NCI-H2107 (cell line): ENCODE results near the gene SLC4A9.
"Not testable (repeated sequence)": the region's sequence is repeated elsewhere in the genome, so short reads cannot be mapped to it uniquely, and the experiment has no call there.

ENCODE experiments used
- DNase-seq: peaks from one replicate; lab custom pipeline; 2025; lab: John Stamatoyannopoulos, UW

The SLC4A9 gene

DNA sequence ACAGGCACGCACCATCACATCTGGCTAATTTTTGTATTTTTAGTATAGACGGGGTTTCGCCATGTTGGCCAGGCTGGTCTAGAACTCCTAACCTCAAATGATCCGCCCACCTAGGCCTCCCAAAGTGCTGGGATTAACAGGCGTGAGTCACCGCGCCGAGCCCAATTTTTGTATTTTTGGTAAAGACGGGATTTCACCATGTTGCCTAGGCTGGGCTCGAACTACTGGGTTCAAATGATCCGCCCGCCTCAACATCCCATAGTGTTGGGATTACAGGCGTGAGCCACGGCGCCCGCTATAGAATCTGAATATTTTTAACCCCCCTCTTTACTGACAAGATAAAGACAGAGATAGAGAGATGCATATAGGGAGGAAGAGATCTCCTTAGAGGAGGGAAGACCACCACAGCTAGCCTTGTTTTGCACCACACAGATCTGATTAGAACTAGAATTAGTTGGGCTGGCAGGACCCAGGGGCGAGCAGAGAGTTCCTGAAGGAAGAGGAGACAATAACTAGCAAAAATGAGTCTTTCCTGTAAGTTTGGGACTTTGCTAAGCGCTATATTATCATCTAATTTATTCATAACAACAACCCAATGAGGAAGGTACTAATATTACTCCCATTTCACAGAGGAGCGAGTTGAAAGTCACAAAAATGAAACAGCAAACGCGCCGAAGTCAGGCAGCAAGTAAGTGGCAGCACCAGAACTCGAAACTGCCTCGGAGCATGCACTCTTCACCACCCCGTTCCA lies 40.2 kb downstream of the SLC4A9 start:
- DNase-seq: no peak

GRCh38 chr5:140400730-140401361 lies 40.9 kb downstream of the SLC4A9 start:
- peak; percentile 67 for DNase-seq

GRCh38 chr5:140401362-140402257 lies 41.6 kb downstream of the SLC4A9 start, which contains the start of gene ANKHD1:
Gene ANKHD1, plus strand, starts transcription at chr5:140401833. Its CDS starts 135 bp downstream, at chr5:140401968.
- DNase-seq: peak; percentile 89

DNA sequence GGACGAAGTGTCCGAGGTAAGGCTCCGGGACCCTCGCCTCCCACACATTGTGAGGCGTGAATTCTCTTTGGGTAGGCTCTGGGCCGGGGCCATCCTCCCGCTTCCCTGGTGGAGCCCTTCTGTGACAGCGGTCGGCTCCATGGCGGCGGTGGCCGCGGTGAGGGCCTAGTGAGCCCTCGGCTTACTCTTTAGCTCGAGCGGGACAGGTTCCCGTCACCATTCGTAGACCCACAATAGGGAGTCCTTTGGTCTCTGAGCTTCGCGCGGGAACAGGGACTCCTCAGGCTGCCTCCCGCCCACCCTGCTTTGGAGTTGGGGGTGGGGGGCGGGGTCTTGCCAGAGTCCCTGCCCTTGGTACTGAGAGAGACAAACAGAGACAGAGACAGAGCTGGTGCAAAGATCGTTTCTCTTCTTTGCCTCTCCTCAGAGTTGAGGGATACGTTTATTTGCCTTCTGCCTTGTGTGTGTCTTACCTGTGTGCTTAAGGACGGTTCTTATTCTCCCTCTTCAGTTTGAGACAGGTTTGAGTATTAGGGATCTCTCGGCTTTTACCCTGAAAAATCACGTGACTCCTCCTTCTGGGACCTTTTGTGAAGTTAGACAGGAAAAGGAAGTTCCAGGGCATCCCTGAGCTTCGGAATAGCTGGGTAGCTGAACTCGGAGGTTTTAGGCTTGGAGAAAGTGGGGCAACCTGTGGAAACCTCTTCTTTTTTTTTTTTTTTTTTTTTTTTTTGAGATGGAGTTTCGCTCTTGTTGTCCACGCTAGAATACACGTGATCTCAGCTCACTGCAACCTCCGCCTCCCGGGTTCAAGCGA lies 42.5 kb downstream of the SLC4A9 start:
- no peak for DNase-seq

DNA sequence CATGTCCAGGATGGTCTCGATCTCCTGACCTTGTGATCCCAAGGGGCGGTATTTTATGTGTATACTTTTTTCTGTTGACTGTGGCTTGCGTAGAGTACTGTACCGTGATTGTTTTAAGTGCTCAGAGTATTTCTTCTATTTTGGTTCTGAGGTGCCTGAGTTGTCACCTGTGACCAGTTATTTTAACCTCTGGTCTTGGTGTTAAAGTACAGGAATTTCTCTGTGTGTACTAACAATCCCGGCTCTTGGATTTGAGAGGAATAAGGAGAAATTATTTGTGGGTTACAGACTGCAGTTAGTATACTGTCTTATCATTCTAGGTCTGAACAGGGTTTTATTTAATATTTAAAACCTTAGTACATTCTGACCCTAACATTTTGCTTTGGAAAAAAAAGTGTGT lies 43.6 kb downstream of the SLC4A9 start:
- no peak for DNase-seq

- DNase-seq: no peak
These were observed 48.8 kb downstream of the SLC4A9 start for GRCh38 chr5:140408750-140409241.

- DNase-seq: no peak
These were observed 53.2 kb downstream of the SLC4A9 start for GRCh38 chr5:140413230-140413629.

DNA sequence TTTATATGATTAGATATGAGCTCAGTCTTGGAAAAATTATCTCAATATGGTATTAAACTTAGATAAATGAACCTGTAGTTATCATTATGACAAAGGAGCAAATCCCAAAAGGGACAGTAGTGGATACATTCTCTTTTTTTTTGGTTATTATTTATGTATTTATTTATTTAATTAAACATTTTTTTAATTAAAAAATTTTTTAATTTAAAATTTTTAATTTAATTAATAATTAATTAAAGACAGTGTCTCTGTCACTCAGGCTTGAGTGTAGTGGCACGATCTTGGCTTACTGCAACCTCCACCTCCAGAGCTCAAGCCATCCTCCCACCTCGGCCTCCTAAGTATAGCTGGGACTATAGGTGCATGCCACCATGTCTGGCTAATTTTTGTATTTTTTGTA lies 57.2 kb downstream of the SLC4A9 start:
- DNase-seq: no peak

GRCh38 chr5:140418862-140419520 lies 59.0 kb downstream of the SLC4A9 start:
- no peak for DNase-seq

DNA sequence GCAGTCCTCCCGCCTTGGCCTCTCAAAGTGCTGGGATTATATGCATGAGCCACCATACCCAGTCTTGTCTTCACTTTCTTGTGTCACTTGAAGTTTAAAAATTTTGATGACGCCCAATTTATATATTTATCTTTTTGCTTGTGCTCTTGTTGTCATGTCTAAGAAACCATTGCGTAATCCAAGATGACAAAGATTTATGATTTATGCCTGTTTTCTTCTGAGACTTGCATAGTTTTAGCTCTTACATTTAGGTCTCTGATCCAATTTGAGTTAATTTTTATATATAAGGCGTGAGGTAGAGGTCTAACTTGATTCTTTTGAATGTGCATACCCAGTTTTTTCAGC lies 60.2 kb downstream of the SLC4A9 start:
- no peak for DNase-seq

- no peak for DNase-seq
These were observed 60.8 kb downstream of the SLC4A9 start for GRCh38 chr5:140420665-140421361.

DNA sequence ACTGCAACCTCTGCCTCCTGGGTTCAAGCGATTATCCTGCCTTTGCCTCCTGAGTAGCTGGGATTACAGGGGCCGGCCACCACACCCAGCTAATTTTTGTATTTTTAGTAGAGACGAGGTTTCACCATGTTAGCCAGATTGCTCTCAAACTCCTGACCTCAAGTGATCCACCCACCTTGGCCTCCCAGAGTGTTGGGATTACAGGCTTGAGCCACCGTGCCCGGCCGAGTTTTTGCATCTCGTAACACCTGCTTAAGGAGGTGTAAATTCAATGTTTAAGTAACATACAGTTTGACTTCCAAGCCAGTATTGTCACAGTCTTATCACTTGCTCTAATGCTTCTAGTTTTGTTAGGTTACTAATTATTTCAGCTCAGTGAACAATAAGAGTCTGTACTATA lies 61.4 kb downstream of the SLC4A9 start:
- not testable (repeated sequence) for DNase-seq

GRCh38 chr5:140423609-140424008 lies 63.6 kb downstream of the SLC4A9 start:
- no peak for DNase-seq

GRCh38 chr5:140424135-140424534 lies 64.1 kb downstream of the SLC4A9 start:
- no peak for DNase-seq
